ENCODE data around the gene BOK.
"Not testable (repeated sequence)": the region's sequence is repeated elsewhere in the genome, so short reads cannot be mapped to it uniquely, and the experiment has no call there.

BOK gene

DNA sequence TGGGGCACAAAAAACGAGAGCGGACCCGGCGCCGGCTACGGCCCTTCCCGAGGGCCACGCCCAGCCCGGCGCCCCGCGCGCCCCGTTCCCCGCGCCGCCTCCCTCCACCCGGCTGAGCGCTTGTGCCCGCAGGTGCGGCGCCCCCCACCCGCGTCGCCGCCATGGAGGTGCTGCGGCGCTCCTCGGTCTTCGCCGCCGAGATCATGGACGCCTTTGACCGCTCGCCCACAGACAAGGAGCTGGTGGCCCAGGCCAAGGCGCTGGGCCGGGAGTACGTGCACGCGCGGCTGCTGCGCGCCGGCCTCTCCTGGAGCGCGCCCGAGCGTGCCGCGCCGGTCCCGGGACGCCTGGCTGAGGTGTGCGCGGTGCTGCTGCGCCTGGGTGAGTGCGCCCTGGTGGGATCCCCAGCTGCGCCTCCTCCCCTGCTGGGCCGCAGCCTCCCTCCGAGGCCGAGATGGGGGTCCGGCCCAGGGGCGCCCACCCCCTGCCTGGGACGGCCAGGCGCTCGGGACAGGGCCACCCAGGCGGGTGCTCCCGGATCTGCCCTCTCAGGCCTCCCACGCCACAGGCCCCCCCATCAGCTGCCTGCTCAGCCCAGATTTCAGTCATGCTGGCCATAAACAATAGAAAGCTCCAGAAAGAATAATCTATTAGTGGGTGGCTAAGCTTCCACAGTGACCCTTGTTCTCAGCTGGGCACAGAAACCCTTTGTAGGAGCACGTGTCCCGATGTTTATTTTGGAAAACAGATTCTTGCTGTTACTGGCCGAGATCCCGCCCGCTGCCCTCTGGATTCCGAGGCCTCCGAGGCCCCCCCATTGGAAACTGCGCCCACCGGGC, 997 bp downstream of the BOK start:
- peak; percentile 87 for DNase-seq

DNA sequence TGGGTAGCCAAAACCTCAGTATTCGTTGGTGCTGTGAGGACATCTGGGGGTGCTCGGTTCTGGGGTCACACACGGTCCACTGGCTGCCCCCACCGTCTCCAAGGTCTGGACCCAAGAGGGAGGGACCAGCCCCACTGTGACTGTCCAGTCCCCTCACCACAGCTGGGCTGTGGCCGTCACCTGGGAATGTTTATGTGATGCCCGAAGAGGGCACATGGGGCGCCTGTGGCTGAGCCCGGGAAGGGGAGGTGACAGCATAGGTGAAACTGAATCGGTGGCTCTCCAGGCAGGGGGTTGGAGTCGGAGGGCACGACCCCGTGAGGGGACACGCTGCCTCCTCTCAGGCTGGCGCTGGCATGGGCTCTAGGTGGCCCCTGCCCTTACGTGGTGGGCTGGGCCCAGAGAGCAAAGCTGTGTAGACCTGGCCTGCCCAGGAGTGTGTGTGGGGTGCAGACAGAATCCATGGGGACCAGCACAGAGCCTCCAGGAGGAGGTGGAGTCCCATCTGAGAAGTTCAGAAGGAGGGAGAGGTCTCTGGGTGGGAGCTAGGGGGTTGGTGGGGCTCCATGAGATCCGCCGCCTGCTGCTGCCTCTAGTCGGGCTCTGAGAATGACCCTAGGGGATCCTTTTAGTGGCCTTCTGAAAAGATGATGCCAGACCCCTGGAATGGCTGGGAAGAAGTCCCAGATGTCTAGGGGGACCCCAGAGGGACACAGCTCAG, 1.8 kb downstream of the BOK start:
- no peak for DNase-seq

DNA sequence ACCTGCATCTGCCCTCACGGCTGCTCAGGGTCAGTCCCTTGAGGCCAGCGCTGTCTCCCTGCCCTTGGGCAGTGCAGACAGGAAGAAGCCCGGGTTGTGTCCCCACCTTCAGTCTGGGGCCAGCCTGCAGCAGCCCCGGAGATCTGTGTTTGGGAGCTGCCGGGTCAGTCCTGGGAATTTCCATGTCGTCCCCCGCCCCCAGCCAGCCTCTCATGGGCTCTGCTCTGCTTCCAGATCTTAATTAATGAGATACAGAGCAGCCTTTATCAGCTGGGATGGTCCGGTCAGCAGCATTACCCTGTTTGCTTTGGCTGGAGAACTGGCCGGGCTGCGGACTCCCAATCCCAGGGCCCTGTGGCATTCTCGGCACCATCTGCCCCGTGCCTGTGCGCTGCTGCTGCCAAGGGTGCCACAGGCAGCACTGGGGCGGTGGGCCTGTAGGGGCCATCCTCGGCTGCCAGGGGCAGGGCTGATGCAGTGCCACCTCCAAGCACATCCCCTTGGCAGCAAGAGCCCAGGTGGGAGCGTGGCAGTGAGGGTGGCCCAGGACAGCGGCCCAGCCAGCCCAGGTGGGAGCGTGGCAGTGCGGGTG, 2.4 kb downstream of the BOK start:
- peak; percentile 33 for DNase-seq

DNA sequence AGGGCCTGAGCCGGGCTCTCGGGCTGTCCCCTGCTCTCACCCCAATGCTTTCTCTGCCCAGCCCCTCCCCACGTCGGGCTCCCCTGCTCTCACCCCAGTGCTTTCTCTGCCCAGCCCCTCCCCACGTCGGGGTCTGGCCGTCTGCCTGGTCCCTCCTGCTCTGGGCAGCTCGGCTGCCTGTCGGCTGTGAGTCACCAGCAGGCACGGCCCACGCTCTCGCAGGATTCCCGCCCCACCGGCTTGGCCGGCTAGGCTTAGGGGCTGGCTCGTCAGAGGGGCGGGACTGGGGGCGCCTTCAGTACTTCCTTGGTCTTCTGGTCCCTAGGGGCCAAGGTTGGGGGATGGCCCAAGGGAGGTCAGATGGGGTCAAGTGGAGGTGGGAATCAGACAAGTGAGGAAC, 3.3 kb downstream of the BOK start:
- peak; percentile 75 for DNase-seq

DNA sequence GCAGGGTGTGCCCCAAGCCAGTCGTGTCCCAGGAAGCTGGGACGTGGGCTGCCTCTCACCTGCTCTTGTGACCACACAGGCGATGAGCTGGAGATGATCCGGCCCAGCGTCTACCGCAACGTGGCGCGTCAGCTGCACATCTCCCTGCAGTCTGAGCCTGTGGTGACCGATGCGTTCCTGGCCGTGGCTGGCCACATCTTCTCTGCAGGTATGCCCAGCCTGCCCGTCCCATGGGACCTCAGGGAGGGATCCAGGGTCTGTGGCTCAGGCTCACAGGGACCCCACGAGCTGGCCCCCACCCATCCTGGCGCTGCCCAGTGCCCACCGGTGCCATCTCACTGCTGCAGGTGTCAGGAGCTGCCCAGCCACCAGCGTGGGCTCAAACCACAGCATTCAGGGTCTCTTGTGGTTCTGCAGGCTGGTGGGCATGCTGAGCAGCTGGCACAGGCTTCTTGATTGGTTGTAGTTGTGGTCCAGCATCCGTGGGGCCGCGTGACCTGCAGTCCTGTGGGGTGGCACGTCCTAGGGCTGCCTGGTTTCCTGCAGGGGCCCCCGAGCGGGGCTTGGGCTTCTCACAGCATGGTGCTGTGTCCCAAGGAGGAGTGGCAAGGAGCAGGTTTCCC, 3.8 kb downstream of the BOK start:
- DNase-seq, result no peak

DNA sequence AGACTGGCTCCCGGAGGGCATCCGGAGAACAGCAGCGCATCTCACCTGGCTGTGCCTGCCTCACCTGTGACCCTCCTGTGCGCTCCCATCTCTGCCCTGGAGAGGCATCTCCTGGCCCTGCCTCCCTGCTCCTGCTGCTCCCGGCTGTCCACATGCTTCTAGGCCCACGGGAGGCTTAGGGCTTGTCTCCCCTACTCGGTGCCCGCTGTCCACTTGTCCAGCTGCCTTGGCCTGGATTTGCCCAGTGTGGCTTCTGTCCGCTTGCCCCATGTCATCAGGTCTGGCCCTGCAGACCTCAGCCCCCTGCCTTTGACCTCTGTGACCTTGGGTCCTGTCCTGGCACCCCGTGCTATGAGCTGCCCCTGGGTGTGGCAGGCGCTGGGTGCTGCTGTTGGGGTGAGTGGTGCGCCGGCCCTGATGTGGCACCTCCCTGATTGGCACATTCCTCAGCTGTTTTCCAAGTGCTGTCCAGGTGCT, 4.5 kb downstream of the BOK start:
- DNase-seq, result no peak

DNA sequence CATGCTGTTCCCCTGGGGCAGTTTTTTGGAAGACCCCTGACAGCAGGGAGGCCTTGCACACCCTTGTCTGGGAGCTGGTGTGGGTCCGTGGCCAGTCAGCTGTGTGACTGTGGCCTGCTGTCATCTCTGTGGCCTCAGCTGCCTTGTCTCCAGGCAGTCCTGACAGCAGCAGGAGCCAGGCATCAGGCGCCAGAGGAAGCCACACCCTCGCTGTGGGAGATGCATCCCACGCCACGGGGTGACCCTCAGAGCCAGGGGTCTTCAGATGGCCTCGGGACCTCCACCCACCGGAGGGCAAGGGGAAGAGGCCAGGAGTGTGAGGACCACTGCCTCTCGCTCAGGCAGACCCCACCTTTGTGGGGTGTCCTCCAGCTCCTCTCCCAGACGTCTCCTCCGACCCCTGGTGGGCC, 5.0 kb downstream of the BOK start:
- no peak for DNase-seq

DNA sequence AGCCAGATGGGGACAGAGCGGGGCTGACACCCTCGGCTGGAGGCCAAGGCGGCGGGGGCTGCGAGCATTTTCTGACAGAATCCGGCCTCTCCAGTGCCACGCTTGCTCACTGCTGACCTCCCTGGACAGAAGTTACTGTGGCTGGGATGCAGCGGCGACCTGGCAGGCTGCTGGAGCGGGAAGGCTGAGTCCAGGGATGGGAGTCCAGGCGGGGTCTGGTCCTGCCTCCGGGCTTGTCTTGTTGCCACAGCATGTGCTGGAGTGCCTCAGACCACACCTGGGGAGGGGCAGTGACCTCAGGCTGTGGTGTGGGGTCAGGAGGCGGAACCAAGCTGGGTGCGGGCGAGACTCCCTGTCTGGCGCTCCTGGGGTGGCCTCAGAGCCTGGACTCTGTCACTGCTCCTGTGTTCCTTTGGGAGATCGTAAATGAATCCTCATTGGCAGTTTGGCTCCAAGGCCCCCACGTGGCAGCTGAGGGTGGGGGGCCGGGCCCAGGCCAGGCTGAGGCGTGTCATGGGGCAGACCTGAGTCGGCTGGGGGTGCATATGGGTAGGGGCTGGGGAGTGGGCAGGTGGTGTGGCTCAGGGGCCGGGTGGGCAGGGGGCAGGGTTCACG, 5.5 kb downstream of the BOK start:
- DNase-seq, result no peak

DNA sequence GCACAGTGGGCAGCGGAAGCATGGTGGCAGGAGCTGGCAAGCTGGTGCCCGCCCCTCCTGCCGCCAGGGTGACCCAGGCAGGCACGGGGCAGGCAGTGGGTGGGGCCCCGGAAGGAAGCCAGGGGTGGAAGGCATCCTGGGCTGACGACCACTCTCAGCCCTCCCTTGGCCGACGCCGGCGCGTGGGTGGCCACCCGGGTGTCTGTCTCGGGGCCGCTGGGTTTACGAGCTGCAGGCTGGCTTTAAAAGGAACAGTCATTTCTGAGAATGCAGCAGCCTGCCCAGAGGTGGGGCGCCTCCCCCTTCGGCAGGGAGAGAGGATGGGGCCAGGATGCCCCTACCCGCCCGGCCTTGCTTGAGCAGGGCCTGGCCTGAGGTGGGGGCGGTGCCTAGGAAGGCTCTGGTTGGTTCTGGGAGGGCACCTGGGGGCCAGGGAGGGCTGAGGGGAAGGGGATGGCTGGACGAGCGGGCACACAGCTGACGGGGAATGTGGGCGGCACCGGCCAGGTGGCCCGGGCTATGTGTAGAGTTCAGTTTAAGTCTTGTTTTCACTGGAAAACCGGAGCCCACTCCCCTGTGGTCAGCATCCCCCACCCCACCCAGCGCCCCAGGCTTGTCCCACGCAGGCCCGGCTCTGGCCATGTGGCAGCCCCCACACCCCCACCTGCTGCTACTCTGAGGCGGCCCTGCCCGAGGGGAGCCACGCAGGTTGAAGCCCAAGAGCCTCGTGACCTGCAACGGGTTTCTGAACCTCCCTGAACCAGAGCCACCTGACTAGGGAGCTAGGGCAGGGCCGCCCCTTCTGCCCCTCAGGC, 6.3 kb downstream of the BOK start:
- no peak for DNase-seq

DNA sequence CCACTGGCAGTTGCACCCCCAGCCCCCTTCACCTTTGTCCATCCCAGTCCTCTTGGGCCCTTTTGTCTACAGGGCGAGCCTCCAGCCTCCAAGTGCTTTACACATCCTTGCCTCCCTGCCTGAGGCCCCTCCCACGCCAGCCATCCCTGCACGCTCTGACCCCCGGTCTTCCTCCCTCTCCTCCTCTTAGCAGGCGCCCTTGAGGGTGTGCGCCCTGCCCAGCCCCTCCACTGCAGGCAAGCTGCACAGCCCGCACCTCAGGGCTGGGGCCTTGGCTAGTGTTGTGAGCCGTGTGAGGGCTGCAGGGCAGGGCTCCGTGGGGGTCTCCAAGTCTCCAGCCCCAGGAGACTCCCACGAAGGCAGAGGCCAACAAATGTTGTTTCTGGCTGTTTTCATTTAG, 6.9 kb downstream of the BOK start:
- DNase-seq, result no peak

DNA sequence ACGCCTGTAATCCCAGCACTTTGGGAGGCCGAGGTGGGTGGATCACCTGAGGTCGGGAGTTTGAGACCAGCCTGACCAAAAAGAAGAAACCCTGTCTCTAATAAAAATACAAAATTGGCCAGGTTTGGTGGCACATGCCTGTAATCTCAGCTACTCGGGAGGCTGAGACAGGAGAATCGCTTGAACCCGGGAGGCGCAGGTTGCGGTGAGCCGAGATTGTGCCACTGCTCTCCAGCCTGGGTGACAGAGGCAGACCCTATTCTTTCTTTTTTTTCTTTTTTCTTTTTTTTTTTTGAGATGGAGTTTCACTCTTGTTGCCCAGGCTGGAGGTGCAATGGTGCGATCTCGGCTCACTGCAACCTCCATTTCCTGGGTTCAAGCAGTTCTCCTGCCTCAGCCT, 7.5 kb downstream of the BOK start:
- DNase-seq, result not testable (repeated sequence)

DNA sequence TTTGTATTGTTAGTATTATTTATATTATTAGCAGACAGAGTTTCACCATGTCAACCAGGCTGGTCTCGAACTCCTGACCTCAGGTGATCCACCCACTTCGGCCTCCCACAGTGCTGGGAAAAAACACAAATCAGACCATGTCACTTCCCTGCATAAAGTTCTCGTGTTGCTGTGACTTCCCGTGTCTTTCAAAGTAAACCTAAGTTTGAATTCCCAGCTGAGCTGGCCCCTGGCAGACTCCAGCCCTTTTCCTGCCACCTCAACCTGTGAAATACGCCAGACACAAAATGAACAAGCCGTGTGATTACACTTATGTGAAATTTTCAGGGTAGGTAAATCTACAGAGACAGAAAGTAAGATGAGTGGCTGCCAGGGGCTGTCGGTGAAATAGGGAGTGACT, 7.9 kb downstream of the BOK start:
- DNase-seq, result no peak

DNA sequence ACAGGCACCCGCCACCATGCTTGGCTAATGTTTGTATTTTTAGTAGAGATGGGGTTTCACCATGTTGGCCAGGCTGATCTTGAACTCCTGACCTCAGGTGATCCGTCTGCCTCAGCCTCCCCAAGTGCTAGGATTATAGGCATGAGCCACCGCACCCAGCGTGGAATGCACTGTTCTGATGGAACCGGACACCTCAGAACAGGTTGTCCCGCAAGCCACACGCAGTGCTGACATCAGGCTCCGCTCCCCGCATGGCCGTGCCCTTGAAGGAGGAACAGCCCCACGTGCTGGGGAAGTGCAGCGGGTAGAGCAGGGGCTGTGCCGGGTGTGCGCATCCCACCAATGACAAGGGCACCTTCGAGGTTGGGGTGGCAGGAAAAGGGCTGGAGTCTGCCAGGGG, 8.7 kb downstream of the BOK start:
- DNase-seq, result not testable (repeated sequence)

DNA sequence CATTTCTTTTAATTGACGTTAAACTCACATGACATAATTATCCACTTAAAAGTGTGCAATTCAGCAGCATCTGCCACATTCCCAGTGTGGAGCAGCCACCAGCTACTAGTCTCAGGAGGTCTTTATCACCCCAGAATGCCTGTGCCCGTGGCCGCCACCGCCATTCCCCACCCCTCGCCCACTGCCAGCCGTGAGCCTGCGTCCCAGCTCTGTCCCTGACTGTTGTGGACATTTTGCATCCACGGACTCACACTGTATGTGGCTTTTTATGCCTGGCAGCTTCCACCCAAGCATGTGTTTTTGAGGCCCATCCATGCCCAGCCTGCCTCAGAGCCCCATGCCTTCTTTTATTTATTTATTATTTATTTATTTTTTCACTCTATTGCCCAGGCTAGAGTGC, 9.2 kb downstream of the BOK start:
- no peak for DNase-seq

DNA sequence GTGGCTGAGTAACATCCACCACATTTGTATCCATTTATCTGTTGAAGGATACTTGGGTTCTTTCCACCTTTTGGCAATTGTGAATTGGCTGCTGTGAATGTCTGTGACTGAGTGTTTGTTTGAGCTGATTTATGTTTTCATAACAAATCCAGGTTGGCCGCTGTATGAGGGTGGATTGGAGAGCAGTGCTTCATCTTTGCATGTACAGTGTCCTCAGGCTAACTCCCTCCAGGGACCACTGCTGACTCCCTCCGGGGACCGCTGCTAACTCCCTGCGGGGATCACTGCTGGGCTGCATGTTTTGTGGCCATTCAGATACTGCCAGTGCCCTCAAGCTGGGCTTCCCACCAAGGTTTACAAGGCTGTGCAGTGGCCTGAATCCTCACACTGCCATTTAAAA, 10.2 kb downstream of the BOK start:
- DNase-seq, result no peak

DNA sequence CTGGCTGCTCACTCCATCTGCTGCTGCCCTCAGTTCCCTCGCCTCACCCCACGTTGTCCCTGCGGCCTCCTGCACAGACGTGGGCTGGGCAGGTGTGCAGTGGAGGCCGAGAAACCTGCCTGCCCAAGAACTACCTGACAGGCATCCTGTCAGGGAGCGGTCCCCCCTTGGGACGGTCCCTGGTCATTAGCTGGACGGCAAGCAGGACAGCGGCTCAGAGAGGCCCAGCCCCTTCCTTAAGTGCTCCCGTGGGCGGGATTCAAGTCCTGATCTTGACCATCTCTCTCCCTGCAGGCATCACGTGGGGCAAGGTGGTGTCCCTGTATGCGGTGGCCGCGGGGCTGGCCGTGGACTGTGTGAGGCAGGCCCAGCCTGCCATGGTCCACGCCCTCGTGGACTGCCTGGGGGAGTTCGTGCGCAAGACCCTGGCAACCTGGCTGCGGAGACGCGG, 11.3 kb downstream of the BOK start:
- no peak for DNase-seq

DNA sequence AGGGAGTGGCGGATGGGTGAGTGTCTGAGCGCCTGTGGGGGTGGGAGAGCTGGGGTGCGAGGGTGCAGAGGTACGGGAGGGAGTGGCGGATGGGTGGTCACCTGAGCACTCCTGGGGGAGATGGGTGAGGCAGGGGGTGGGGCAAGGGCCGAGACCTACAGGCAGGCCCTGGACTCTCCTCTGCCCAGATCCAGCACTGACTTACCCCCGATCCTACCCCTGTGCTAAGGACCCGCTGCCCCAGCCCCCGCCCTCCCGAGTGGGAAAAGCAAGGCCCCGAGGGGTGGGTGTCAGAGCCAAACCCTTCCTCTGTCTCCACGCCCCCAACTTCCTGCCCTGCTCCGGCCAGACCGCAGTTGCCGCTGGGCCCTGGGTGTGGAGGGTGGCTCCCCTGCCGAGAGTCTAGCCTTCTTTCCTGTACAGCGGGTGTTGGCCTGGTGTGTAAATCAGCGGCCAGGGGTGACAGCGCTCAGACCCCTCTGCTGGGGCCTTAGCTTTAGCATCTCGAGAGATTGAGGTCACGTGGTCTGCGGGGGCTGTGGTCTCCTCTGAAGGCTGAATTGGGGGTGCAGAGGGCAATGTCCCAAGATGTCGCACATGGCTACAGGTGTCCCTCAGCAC, 12.5 kb downstream of the BOK start:
- DNase-seq, result no peak

DNA sequence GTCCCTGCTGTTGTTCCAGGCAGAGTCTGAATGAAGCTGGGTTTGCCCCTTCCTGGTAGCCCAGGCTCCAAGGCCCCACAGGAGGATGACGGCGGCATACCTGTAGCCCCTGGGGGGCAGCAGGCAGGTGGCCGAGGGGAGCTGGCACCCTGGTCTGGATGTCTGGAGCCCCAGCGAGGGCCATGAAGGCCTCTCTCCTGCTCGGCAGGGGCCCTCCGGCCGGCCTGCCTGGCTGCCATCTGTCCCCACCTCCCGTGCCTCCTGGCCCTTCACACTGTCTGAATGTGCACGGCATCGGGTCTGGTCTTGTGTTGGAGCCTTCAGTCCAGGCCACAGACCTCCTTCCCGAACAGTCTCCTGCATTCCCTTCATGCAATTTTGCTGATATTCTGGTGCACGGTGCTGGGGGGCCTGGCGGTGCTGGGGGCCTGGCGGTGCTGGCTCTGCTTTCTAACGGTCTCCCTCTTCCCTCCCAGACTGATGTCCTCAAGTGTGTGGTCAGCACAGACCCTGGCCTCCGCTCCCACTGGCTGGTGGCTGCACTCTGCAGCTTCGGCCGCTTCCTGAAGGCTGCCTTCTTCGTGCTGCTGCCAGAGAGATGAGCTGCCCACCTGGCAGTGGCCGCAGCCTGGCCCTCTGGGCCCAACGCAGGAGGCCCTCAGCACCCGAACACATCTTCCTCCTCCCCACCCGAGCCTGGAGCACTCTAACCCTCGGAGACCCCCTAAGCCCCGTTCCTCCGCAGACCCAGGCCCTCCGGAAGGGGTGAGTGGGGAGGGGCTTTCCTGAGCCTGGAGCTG, 13.5 kb downstream of the BOK start:
- no peak for DNase-seq

DNA sequence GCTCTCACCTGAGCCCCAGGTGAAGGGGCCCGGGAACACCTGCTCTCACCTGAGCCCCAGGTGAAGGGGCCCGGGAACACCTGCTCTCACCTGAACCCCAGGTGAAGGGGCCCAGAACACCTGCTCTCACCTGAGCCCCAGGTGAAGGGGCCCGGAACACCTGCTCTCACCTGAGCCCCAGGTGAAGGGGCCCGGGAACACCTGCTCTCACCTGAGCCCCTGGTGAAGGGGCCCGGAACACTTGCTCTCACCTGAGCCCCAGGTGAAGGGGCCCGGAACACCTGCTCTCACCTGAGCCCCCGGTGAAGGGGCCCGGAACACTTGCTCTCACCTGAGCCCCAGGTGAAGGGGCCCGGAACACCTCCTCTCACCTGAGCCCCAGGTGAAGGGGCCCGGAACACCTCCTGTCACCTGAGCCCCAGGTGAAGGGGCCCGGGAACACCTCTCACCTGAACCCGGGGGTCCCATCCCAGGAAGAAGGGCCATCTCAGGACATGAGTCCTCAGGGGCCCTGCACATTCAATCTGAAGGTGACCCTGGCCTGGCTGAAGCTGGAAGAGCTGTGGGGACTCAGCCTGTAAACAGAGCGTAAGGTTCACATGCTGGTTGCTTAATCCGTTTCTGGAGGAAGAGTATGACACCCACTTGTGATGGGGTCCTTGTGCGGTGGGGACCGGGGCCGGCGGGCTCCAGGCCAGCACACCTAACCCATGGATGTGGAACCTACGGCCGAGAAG, 14.5 kb downstream of the BOK start:
- DNase-seq, result not testable (repeated sequence)

DNA sequence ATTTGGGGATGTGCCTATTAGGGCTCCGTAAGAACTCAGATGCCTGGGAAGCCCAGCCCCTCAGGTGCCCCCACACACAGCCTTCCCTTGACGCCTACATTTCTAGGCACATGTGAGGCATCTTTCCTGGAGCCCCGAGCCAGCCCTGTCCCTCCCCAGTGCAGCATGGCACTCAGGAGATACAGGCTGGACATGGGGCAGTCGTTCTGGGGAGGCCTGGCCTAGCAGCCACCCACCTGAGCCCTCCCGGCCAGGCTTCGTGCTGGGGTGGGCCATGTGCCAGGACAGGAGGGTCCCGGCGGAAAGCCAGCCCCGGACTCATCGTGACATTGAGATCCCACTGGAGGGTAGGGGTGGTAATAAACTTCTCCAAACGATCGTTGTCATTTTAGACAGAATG, 15.2 kb downstream of the BOK start:
- no peak for DNase-seq
